Large intestine (tissue), 3 donors: ENCODE results near the gene CUL7. TPM values are rescaled to one million over a fixed set of nuclear protein-coding genes. Genes with fewer than 3 reads are reported as not detected.

Experiments
- DNase-seq, 2 donors: peaks; one replicate each; pipeline versions ENCODE4 v3.0.0 to v3.0.0-alpha.2; 2013
- H3K27ac ChIP-seq: one replicate; pipeline ENCODE4 v1.5.1; 2013; ENCODE audit warnings: low read length
- H3K27me3 ChIP-seq: 2 replicates; pipeline ENCODE4 v1.6.1; 2013; ENCODE audit warnings: low read length; ENCODE audit not compliant: control insufficient read depth, insufficient read depth
- H3K36me3 ChIP-seq: 2 replicates; pipeline ENCODE4 v1.6.1; 2013; ENCODE audit warnings: low read length; ENCODE audit not compliant: control insufficient read depth, insufficient read depth
- H3K4me1 ChIP-seq: one replicate; pipeline ENCODE4 v1.6.1; 2013; ENCODE audit warnings: low read length; ENCODE audit not compliant: control insufficient read depth, insufficient read depth
- H3K4me3 ChIP-seq: one replicate; pipeline ENCODE4 v1.5.1; 2013; ENCODE audit warnings: low read length
- H3K9me3 ChIP-seq: one replicate; pipeline ENCODE4 v1.6.1; 2013; ENCODE audit warnings: mild to moderate bottlenecking, low read depth, low read length, moderate library complexity; ENCODE audit not compliant: control insufficient read depth
- WGBS: methylation state at CpG from one replicate; pipeline ENCODE4 v1.1.5; 2013; ENCODE audit warnings: low lambda C conversion rate; ENCODE audit not compliant: insufficient coverage; 5-methylcytosine and 5-hydroxymethylcytosine counted together
- polyA plus RNA-seq: library from polyadenylated mRNA; unstranded; fragments of 120-200 nt; gene quantifications from one replicate; pipeline ENCODE4 v1.2.1, GENCODE V29; 2013

CUL7 gene
- polyA plus RNA-seq, 1 donor = 40.7 TPM

DNA sequence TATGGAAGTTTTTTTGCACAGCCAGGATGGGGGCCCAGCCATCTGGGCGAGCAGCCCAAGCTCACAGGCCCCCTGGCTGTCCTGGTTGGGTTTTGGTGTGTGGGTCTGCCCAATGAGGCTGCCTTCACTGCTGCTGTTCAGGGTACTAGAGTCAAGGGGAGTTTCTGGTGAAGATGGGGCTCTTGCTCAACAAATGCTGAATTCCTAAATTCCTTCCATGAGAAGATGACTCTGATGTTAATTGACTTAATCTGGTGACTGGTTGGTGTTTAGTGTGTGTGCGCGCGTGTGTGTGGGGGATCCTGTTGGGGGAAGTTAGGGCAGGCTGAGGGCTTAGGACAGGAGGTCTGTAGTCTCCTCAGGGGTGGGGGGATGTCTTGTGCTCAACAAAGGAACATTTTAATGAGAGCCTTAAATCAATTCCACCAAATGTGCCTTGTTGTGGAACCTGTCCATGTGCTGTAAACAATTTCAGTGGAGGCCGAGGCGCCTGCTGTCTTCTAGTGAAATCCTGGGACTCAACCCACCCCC is 24.4 kb upstream of the CUL7 start:
- Histone ChIP-seq H3K27ac (no peak overlapping the region), H3K9me3 (peaks cover 4% of the 10 kb centered on the region), H3K27me3 (no peaks in the 10 kb centered on the region), H3K36me3 (peaks cover 15% of the 10 kb centered on the region), H3K4me1 (peaks cover 22% of the 10 kb centered on the region), H3K4me3 (no peak overlapping the region)
- WGBS = no CpG with 5 or more reads among the region's 6 CpGs
- no peak for DNase-seq

GRCh38 chr6:43077333-43077809 is 23.7 kb upstream of the CUL7 start:
- no CpG with 5 or more reads among the region's 8 CpGs for WGBS
- H3K4me1 ChIP-seq = peaks cover 21% of the 10 kb centered on the region
- H3K36me3 ChIP-seq = peaks cover 22% of the 10 kb centered on the region
- DNase-seq = no peak
- H3K4me3 ChIP-seq = peak overlapping the region; percentile 91
- peaks cover 4% of the 10 kb centered on the region for H3K9me3 ChIP-seq
- no peaks in the 10 kb centered on the region for H3K27me3 ChIP-seq
- H3K27ac ChIP-seq = peak overlapping the region; percentile 75

DNA sequence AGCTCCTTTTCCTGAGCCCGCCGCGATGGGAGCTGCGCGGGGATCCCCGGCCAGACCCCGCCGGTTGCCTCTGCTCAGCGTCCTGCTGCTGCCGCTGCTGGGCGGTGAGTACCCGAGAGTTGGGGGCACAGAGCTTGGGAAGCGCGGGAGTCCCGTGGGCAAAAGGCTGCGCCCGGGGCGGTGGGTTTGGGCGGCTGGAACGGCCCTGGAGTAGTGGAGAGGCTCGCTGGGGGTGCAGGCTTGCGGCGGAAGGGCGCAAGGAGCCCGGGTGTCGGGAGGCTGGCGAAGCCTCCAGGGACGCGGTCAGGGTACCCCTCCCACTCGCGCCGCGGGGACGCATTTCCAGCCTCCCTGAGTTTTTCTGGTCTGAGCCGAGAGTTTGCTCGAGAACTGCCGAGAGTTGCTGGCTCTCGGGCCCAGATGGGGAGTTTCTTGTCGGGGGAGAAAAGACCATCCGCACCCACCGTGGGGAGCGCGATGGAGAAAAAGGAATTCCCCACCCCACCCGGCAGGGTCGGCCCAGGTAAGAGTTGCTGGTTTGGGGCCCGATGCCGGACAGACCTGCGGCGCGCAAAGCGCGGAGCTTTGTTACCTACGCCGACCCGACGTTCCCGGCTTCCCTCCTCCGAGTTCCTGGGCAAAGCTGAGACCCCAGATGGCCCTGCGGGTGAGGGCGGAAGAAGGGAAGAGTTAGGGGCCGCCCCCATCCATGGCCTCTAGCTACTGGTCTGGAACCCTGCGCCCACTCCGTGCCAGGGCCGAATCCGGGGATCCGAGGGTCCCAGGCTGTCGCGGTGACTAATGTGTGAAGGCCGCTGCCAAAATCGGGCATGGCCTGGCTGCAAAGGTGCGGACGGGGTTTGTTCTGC is 23.0 kb upstream of the CUL7 start:
- no CpG with 5 or more reads among the region's 72 CpGs for WGBS

DNA sequence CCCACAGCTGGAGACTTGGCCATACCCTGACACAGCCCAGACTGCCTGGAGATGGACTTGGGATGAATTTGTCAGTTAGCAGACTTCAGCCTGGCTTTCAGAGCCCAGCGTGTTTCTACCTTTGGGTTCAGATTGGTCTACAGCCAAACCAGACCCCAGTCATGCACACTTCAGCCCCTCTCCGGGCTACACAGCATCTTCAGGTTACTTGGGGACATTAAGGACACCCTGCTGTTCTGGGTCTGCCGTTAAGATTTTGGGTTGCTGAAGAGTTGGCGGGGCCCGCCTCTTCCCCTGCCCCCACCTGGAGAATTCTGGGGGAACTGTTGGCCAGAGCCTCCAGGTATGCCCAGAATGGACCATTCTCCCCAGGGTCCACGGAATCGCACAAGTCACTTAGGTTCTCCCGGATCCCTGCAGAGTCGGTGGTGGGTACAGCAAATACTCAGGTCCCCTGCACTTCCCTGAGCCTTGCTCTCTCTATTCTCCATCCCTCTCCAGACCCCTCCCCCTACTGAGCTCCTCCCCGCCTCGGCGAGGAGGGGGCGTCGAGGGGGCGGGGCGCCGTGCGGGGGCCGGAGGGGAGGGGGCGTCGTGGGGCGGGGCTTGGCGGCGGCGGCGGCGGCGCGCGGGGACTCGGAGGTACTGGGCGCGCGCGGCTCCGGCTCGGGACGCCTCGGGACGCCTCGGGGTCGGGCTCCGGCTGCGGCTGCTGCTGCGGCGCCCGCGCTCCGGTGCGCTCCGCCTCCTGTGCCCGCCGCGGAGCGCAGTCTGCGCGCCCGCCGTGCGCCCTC is 22.2 kb upstream of the CUL7 start, which contains the start of gene PTK7:
PTK7 (plus strand) TSS at position 645 of the 794 bp plus-strand sequence. CDS start 175 bp downstream, outside the sequence.
- peak in 1 of 2 donors; percentile 66 for DNase-seq
- H3K36me3 ChIP-seq = peaks cover 37% of the 10 kb centered on the region
- peak within 1 kb of the TSS; percentile 91 for H3K4me3 ChIP-seq
- H3K27me3 ChIP-seq = no peaks in the 10 kb centered on the region
- H3K9me3 ChIP-seq = peaks cover 4% of the 10 kb centered on the region
- H3K27ac ChIP-seq = peak within 1 kb of the TSS; percentile 75
- peaks cover 21% of the 10 kb centered on the region for H3K4me1 ChIP-seq
- no CpG with 5 or more reads among the region's 60 CpGs for WGBS

More for the DNA sequence above, 23.0 kb upstream of the CUL7 start:
- Histone ChIP-seq H3K27ac (peak overlapping the region; percentile 75), H3K4me1 (peaks cover 21% of the 10 kb centered on the region), H3K4me3 (peak overlapping the region; percentile 91), H3K27me3 (no peaks in the 10 kb centered on the region), H3K36me3 (peaks cover 29% of the 10 kb centered on the region), H3K9me3 (peaks cover 4% of the 10 kb centered on the region)
- peak in 1 of 2 donors; percentile 48 for DNase-seq

- Histone ChIP-seq H3K9me3 (peaks cover 4% of the 10 kb centered on the region), H3K27ac (peak overlapping the region; percentile 60), H3K4me1 (peaks cover 26% of the 10 kb centered on the region), H3K4me3 (peak overlapping the region; percentile 35), H3K27me3 (no peaks in the 10 kb centered on the region), H3K36me3 (peaks cover 45% of the 10 kb centered on the region)
- DNase-seq = peak in 1 of 2 donors; percentile 49
- no CpG with 5 or more reads among the region's 6 CpGs for WGBS
Measured at GRCh38 chr6:43074847-43075669, 21.4 kb upstream of the CUL7 start.

- no peak overlapping the region for H3K4me3 ChIP-seq
- peaks cover 11% of the 10 kb centered on the region for H3K4me1 ChIP-seq
- H3K36me3 ChIP-seq = peaks cover 70% of the 10 kb centered on the region
- H3K9me3 ChIP-seq = no peaks in the 10 kb centered on the region
- peak in 1 of 2 donors; percentile 48 for DNase-seq
- no peaks in the 10 kb centered on the region for H3K27me3 ChIP-seq
- WGBS = no CpG with 5 or more reads among the region's 6 CpGs
- no peak overlapping the region for H3K27ac ChIP-seq
Measured at GRCh38 chr6:43070028-43070632, 16.5 kb upstream of the CUL7 start.

DNA sequence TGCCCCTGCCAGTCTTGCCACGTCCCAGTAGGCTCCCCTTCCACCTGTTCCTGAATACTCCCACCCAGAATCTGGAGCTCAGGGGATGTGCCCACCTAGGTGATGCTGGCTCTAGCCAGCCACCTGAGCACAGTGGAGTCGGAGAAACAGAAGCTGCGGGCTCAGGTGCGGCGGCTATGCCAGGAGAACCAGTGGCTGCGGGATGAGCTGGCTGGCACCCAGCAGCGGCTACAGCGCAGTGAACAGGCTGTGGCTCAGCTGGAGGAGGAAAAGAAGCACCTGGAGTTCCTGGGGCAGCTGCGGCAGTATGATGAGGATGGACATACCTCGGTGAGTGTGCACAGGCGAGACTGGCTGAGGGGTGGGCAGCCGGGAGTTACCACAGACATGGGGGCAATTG is 9.2 kb upstream of the CUL7 start:
- H3K27ac ChIP-seq = no peak overlapping the region
- no CpG with 5 or more reads among the region's 12 CpGs for WGBS
- no peaks in the 10 kb centered on the region for H3K27me3 ChIP-seq
- peaks cover 28% of the 10 kb centered on the region for H3K4me1 ChIP-seq
- no peak overlapping the region for H3K4me3 ChIP-seq
- no peaks in the 10 kb centered on the region for H3K9me3 ChIP-seq
- DNase-seq = no peak
- peaks cover 46% of the 10 kb centered on the region for H3K36me3 ChIP-seq

- H3K9me3 ChIP-seq = no peaks in the 10 kb centered on the region
- no peaks in the 10 kb centered on the region for H3K27me3 ChIP-seq
- WGBS = no CpG with 5 or more reads among the region's 2 CpGs
- H3K4me1 ChIP-seq = peaks cover 29% of the 10 kb centered on the region
- H3K27ac ChIP-seq = peak overlapping the region; percentile 99
- H3K36me3 ChIP-seq = peaks cover 46% of the 10 kb centered on the region
- DNase-seq = no peak
- peak overlapping the region; percentile 76 for H3K4me3 ChIP-seq
Measured at GRCh38 chr6:43061861-43062260, 8.2 kb upstream of the CUL7 start.

DNA sequence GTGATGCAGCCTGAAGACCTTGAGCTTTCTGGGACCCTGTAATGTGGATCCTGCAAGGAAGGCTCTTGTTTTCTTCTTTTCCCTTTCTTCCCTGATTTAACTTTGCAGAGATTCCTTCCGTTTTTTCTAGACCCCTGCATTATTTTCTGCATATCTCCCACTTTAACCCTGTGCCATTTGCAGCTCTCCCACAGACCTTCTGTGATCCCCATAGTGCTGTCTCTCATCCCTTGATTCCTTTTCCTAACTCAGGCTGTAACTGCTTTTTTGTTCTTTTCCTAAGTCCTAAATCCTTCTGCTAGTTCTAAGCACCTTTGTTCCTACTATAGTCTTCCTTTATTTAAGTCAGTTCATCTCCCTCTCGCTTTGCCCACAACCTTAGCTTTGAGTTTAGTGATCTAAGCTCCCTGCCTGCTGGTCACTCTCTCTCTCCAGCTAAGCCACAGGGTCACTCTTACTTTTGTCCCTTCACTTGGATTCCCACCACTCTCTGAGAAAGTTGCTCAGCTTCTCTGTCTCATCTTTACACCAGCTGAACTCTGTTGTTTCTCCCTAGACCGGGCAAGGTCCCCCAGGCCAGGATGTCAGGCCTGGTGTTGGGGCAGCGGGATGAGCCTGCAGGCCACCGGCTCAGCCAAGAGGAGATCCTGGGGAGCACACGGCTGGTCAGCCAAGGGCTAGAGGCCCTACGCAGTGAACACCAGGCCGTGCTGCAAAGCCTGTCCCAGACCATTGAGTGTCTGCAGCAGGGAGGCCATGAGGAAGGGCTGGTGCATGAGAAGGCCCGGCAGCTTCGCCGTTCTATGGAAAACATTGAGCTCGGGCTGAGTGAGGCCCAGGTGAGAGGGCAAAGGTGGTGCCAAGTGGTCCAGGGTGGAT is 7.3 kb upstream of the CUL7 start:
- no peak for DNase-seq
- Histone ChIP-seq H3K27ac (peak overlapping the region; percentile 99), H3K4me1 (peaks cover 29% of the 10 kb centered on the region), H3K27me3 (no peaks in the 10 kb centered on the region), H3K36me3 (peaks cover 42% of the 10 kb centered on the region), H3K4me3 (peak overlapping the region; percentile 76), H3K9me3 (no peaks in the 10 kb centered on the region)
- 50% methylated on average over 2 of the region's 12 CpGs for WGBS
